Epithelial cell of prostate (primary cell): ENCODE measurements around the gene SSPN.

ENCODE experiments used
- DNase-seq: peaks from one replicate; pipeline ENCODE4 v3.0.0-alpha.2; 2011; ENCODE audit warnings: low read depth, low spot score
- H3K27ac ChIP-seq: fragments of 450-650 bp; 2 replicates; pipeline ENCODE4 v1.5.1; 2017; ENCODE audit warnings: mild to moderate bottlenecking

Gene SSPN, protein sequence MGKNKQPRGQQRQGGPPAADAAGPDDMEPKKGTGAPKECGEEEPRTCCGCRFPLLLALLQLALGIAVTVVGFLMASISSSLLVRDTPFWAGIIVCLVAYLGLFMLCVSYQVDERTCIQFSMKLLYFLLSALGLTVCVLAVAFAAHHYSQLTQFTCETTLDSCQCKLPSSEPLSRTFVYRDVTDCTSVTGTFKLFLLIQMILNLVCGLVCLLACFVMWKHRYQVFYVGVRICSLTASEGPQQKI

DNA sequence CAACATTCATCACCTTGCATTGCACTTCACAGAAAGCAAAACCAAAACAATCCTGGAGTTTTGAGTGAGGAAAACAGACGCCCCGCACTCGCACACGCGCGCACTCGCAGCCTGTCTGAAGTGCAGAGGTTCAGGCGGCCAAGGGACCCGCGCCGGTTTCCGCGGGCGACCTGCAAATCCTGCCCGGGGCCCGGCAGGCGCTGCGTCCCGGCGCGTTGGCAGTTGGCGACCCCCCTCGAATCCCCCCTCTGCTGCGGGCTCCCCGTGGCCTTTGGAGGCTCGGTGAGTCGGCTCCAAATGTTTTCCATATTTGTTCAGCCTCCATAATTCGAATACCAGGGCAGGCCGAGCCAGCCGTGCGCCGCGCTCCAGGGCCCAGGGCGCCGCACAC, at the start of gene SSPN:
SSPN (plus strand) TSS at position 324 of the 391 bp plus-strand sequence. CDS start 100 bp downstream, outside the sequence.
- H3K27ac ChIP-seq = no peak within 1 kb of the TSS

DNA sequence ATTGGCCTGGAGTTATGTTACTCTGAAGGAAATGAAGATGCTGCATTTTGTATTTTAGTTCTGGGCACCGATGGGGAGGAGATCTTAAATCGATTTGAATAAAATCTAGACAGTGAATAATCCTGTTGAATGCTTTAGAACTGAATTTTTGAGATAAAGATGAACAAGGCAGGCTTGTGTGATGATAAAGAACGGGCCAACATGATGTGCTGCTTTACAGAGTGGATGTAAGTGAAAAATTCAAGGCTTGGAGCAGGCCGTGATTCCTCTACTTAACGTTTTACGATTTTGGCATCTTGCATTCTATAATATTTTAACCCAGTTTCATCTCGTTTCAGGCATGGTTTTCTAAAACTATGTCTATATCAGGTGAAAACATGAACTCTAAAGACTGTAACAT, 47.1 kb upstream of the SSPN start:
- no peak for DNase-seq
- H3K27ac ChIP-seq = no peak overlapping the region

More for the DNA sequence above, at the start of gene SSPN:
- DNase-seq = no peak

DNA sequence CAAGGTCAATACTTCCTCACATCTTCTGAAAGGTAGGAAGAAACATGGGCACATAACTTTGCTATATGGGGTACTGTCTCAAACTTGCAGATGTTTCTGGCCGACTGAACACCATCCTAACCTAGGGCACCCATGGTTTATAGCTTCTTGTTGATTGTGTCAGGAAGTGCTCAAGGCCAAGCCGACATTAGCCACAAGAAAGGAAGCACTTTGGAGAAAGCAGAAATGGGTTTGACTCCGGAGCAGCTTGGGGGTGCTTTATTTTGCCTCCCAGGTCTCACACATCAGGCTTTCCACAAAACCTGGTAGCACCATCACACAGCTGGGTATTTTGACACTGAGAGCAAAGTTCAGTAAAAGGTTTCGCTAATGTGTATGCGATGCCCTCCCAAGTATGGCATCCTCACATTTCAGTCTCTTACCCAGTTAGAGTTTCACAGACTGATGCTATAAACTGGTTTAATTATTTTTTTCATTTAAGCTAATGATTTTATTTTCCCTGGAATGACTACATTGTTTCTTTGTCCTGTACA, 45.3 kb upstream of the SSPN start:
- no peak overlapping the region for H3K27ac ChIP-seq
- DNase-seq = no peak

DNA sequence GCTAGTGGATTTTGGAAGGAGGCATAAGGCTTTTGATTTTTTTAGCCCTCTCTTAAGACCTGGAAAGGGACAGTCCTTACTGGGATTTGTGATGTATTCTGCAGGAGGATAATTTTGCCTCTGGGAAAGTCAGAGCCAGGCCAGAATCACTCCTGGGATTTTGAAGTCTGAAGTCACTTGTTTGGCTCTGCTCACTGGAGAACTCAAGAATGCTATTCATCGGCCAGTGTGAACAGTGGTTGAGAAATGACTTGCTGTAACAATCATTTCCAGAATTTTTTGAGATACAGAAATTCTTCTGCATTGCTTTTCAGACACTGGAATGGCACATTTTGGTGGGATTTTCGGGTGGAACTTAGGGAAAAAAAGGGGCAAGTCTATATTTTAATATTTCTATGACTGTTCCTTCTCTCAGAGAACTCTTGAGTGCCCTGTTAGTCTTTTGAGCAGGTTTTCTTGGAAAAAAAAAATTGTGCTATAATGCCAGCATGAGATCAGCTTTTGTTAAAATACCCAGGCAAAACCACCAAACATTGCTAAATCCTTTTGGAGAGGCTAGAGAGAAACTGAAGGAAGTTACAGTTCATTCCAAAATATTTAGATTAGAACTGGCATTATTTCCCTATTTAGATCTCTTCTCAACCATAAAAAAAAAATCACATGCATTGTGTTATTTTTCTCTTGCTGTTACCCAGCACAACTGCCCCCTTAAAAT, 44.5 kb upstream of the SSPN start:
- no peak for DNase-seq
- H3K27ac ChIP-seq = no peak overlapping the region

DNA sequence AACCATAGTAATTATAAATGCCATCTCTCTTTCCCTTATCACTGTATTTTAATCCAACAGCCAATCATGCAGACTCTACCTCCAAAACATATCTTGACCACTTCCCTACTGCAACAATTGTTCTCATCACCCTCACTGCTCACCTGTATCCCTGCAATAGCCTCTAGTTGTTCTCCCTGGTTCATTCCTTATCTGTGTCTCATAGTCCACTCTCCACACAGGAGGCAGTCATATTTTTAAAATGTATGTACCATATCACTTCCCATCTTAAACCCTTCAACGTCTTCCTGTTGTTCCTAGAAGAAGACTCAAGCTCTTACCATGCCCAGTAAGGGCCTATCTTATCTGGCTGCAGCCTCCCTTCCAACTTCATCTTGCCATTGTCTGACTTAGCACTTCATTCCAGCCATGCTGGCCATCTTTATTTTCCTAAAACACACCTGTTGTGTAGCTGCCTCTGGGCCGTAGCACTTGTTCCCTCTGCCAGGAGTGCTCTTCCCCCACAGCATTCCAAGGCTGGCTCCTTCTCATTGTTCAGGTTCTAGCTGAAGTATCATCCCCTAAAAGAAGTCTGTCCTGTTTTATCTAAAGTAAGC, 42.8 kb upstream of the SSPN start:
- H3K27ac ChIP-seq = peak overlapping the region; percentile 77
- DNase-seq = no peak

DNA sequence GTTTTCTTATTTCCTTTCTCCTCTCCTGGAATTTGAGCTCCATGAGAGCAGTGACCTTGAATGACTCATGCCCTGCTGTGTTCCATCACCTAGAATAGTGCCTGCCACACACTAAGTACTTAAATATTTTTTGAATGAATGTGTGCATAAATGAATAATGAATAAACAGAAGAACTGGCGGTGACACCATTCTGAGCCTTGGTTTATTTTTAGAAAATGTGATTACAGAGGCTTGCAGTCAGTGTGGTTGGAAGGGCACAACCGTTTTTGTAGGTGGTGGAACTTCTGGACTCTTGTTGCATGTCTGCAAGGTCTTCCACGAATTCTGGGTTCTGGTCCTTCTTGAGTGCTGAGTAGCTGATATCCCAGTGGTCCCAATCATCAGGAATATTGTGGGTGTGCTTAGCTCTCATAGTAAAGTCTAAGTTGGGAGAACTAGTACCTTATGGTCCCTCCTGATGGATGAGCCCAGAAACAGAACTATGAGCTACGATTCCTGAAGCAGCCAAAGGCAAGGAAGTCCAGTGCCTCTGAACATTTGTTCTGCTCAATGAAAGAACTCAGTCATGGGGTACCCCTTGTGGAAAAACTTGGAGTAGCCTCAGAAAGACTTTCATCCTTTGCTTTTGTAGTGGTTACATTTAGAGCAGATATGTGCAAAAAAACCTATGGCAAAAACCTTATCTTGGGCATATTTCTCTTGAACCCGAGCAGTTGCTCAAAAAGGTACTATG, 41.8 kb upstream of the SSPN start:
- peak; percentile 69 for DNase-seq
- peak overlapping the region; percentile 77 for H3K27ac ChIP-seq

DNA sequence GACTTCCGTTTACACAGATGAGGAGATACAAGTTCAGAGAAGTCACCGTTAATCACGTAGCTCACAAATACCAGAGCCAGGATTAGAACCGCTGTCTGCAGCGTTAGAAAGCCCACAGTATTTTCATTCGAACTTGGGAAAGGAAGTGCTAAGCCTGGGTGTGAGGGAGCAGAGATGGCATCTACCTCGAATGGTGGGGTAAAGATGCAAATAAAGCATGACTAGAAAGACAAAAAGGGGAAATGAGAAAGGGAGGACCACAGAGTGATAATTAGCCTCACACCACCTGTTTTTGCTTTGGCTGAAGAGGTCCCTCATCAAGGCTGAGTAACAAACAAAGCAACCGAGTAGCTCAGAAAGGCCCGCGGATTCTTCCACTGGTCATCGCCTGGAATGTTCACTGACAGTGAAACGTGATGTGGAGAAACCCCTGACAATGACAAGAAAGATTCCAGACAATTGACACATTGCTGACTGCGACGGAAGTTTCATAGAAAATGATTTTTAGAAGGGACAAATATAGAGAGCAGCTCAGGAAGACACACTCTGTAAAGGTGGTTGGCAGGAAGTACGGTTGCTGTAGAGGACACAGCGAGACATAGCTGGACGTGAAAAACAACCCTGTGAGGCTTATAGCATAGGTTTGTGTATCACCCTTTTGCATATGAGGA, 39.0 kb upstream of the SSPN start:
- H3K27ac ChIP-seq = no peak overlapping the region
- DNase-seq = no peak

DNA sequence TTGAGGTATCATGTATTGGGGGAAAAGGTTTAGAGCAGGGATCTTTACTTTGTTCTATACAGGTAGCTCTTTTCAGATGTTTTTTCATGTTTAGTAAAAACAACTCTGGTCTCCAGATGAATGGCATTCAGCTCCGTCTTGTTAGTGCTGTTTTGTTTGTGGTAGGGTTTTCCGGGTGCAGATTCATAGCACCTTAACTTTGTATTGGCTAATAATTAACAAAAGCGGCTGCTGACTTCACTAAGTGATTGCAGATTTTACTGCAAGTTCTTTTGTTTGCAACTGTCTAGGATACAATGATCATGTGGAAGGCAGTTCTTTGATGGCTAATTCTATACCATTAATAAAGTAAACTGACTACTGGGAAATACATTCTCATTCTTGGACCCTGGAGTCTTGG, 38.4 kb upstream of the SSPN start:
- no peak for DNase-seq
- no peak overlapping the region for H3K27ac ChIP-seq

DNA sequence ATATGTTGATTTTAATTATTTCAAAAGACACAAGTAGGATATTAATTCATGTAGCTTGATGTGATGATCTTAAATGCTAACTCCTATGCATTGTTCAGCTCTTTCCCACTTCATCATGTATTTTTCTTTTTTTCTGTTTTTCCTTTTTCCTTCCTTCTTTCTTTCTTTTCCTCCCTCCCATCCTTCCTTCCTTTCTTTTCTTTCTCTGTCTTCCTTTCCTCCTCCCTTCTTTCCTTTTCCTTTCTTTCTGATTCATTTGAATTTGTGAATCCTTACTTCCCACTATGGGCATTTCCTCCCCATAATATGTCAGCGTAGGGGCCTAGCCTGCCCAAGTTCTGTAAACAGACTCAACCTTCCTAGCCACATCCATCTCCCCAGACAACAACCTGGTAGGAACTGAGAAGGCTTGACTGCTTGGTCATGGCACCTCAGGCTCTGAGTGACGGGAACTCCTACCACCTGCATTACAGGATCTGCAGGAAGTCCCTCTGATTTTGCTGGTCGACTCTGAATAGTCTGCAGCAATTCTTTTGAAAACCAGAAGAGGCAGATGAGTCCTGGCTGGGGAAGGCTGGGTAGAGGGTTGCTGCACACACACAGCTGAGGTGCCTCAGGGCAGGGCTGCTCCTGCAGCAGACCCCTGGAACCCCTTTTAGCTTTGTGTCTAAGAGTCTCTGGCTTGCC, 37.2 kb upstream of the SSPN start:
- peak; percentile 43 for DNase-seq
- H3K27ac ChIP-seq = no peak overlapping the region

DNA sequence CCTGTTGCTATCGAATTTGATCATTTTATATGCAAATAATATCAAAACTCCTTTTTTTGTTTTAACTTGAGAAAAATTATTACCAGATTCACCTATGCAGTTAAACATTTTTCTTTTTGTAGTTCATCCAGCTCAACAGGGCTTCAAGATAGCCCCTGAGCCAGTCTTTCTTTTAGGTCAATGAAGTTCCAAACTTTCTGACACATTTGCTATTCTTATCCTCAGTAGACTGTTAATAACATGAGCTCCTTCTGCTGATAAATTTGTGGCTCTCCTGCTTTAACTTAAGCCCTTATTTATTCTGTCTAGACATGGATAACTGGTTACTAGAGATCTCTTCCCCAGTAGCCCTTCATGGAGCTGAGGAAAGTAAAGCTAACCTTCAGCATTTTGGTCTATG, 33.2 kb upstream of the SSPN start:
- no peak for DNase-seq
- no peak overlapping the region for H3K27ac ChIP-seq

DNA sequence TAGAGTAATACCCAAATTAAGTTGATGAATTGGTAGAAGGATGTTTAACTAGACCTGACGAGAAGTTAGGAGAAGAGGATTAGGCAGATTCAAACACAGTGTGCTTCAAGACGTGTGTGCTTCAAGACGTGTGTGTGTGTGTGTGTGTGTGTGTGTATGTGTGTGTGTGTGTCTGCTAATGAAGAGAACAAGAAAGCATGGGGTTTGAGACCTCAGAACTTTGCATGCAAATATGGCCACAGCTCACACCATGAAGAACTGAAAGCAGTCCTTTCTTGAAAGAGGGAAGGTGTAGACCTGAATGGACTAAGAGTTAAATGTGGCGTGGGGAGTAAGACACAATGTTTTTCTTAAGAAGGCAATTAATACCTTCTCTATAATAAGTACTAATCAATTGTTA, 32.5 kb upstream of the SSPN start:
- no peak for DNase-seq
- H3K27ac ChIP-seq = no peak overlapping the region

DNA sequence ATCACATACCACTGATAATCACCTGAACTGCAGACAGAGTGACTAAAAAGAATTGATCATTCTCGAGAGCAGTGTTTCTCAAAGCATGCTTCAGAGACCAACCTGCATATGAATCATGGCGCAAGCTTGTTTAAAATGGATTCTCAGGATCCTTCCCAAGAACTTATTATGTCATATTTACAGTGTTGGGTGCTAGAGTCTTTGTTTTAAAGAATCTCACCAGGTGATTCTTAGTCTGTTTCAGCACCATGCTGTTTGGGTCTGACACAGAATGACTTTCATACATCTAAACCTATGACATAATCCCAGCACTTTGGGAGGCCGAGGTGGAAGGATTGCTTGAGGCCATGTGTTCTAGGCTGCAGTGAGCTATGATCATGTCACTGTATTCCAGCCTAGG, 31.3 kb upstream of the SSPN start:
- no peak for DNase-seq
- no peak overlapping the region for H3K27ac ChIP-seq

DNA sequence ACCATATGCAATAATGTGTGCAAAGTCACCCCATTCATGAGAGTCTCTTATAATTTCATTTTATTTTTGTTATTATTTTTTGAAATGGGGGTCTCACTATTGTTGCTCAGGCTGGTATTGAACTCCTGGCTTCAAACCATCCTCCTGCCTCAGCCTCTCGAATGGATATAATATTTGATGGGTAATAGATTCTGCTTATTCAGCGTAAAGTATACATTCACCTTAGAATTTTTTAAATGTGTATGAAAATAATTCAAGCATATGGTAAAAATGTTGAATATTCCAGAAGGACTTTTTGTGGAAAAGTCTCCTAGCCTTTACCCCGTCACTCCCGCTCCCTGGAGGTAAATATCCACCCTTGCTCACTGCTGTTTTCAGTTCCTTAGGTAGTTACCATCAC, 23.4 kb upstream of the SSPN start:
- H3K27ac ChIP-seq = no peak overlapping the region
- DNase-seq = no peak

DNA sequence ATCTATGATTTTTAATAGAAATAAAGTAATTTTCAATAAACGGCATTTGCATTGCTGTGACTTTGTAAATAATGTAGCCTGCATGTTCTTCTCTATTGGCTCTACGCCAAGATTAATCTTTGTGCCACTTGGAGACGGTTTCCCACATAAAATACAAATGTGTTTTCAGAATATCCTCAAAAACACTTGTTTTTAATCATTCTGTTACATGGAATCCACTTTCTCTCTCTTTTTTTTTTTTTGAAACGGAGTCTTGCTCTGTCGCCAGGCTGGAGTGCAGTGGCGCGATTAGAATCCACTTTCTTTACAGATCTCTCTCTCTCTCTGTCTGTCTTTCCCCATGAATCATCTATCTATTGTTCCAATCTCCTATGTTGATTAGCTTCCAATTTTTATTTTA, 22.8 kb upstream of the SSPN start:
- DNase-seq = no peak
- no peak overlapping the region for H3K27ac ChIP-seq

DNA sequence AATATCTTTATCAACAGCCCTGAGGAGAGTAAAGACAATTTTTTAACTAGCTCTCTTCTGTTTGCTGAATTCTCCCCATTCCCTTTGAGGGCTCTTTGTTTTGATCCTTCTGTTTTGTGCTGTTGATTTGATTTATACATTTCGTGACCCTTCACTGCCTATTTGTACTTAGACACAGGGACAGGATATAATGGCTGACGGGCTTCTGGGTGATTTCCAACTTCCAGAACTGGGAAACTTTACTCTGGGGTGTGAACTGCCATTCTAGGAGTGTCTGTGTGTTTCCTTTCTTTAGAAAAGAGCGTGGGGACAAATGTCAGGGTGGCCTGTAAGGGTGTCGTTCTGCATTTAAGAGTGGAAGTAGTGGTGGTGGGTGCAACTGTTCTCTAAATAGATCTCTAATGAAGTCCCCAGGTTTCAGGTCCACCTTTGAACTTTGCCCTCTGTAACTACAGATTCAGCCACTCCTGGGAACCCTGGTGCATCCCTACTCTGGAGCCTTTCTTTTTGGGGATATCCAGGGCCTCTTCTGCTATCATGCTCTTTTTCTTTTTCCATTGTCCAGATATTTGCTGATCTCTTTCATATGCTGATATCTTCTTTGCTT, 22.3 kb upstream of the SSPN start:
- DNase-seq = no peak
- H3K27ac ChIP-seq = no peak overlapping the region

DNA sequence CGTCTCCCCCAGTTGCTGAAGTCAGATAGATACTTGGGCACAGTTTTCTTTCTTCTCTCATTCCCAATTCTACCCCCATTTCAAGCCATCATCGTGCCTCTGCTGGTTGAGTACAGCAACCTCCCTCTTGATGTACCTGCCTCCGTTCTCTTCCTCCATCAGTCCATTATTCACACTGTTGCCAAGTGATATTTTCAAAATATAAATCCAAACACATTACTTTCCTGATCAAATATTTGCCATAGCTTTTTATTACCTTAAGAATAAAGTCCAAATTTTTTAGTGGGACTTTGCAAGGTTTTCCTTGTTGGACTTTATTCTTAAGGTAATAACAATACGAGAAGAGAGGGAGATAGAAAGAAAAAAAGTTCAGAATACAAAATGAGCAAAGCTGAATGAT, 18.6 kb upstream of the SSPN start:
- no peak overlapping the region for H3K27ac ChIP-seq
- no peak for DNase-seq

DNA sequence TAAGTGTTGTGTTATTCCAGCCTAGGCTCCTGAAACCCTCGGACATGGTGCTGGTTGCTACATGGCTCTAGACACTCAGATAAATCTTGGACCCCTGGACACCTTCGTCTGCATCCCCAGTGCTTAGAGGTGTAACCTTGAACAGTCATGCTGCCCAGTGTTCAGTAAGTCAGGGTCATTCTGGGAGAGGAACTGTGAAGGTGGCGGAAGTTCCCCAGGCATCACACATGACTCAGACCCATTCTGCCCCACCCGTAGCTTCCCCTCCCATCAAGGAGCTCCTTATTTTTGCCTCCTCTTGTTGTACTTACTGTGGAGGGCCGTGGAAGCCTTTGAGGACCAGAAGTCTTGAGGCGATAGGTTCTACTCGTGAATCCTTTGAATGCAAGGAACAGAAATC, 18.1 kb upstream of the SSPN start:
- DNase-seq = no peak
- H3K27ac ChIP-seq = no peak overlapping the region

DNA sequence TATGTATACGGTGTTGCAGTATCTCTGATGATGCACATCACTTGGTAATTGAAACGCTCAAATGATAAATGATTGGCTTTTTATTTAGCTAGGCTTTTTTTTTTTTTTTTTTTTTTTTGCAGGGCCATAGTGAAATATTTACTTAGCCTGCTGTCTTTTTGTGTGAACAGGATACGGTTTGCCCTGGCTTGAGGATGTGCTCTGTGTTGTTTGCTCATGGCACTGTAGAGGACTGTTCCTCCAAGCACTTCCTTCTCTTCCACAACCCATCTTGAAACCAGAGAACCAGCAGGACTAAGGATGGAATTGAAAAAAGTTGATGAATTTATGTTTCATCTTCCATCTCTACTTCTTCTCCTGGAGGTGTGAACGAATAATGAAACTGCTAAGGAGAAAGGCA, 15.5 kb upstream of the SSPN start:
- H3K27ac ChIP-seq = no peak overlapping the region
- no peak for DNase-seq

DNA sequence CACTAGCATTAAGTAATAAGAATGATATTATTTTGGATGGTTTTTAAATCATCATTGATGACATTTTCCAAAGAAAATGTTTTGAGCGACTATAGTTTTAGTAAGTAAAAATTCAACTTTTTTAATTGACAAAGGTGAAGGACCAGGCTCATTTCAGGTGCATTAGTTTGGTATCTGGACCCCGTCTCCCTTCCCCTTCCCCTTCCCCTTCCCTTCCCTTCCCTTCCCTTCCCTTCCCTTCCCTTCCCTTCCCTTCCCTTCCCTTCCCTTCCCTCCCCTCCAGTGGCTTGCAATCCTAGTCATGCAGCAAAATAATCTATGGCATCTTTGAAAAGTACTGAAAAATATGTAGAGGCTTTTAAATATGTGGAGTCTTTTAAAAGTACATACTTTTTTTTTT, 13.0 kb upstream of the SSPN start:
- no peak for DNase-seq
- H3K27ac ChIP-seq = no peak overlapping the region
